ENCODE data around the gene NACC2.

NACC2 gene

DNA sequence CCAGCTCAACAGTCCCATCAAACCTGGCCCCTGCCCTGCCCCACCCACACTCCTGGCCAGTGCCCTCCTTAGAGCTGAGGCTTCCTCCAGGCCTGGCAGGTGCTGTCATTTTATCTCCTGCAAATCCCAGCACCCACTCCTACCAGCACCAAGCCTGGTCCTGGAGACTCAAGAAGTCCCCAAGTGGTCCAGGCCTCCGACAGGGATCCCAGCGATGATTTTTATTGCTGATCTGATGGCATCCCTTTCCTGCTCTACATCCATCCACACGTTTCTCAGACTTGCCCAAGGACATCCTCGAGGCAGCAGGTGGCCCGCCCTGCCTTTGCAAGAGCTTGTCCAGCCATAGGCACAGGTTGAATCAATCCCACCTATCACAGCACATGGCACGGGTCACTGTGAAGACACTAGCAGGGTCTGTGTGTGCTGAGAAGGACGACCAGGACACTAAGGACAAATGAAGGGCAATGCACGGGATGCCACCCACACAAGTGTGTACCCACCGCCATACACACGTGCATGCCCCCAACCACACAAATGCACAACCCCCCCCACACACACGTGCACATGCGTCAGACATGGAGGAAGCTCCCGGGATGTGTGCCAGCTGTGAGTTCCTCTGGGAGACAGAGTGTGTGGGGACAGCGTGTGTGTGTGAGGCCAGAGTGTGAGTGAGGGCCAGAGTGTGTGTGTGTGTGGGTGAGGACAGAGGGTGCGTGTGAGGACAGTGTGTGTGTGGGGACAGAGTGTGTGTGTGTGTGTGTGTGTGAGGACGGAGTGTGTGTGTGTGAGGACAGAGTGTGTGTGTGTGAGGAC lies 71.5 kb downstream of the NACC2 start:
- no peak overlapping the region for H3K4me3 ChIP-seq (ENCODE audit: low read length)
- no peaks in the 10 kb centered on the region for H3K79me2 ChIP-seq (ENCODE audit: control insufficient read depth, low read length)
- no peak overlapping the region for H3K4me2 ChIP-seq (ENCODE audit: low read length)
- no peak for TF ChIP-seq EZH2phosphoT487 (IDR thresholded peaks at IDR 0.05; ENCODE audit: borderline replicate concordance, low read length)
- TF ChIP-seq, protein P1, sequence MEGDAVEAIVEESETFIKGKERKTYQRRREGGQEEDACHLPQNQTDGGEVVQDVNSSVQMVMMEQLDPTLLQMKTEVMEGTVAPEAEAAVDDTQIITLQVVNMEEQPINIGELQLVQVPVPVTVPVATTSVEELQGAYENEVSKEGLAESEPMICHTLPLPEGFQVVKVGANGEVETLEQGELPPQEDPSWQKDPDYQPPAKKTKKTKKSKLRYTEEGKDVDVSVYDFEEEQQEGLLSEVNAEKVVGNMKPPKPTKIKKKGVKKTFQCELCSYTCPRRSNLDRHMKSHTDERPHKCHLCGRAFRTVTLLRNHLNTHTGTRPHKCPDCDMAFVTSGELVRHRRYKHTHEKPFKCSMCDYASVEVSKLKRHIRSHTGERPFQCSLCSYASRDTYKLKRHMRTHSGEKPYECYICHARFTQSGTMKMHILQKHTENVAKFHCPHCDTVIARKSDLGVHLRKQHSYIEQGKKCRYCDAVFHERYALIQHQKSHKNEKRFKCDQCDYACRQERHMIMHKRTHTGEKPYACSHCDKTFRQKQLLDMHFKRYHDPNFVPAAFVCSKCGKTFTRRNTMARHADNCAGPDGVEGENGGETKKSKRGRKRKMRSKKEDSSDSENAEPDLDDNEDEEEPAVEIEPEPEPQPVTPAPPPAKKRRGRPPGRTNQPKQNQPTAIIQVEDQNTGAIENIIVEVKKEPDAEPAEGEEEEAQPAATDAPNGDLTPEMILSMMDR (IDR thresholded peaks at IDR 0.05; ENCODE audit: low read depth, low read length, poor library complexity, severe bottlenecking) = no peak
- H3K27me3 ChIP-seq (ENCODE audit: control insufficient read depth, low read length) = no peaks in the 10 kb centered on the region
- no peaks in the 10 kb centered on the region for H3F3A ChIP-seq (ENCODE audit: control insufficient read depth, insufficient read depth)
- no peaks in the 10 kb centered on the region for H3K36me3 ChIP-seq (ENCODE audit: control insufficient read depth, low read length)
- peaks cover 1% of the 10 kb centered on the region; the same call in 1 of the 2 replicates for H3K9me3 ChIP-seq (ENCODE audit: control insufficient read depth, insufficient read depth, low read length)
- no peak overlapping the region for H3K27ac ChIP-seq (ENCODE audit: low read depth, low read length)
- H4K20me1 ChIP-seq (ENCODE audit: control insufficient read depth, insufficient read depth, low read depth, low read length) = no peaks in the 10 kb centered on the region
- no peaks in the 10 kb centered on the region for H3K9me2 ChIP-seq (replicated peaks; ENCODE audit: control insufficient read depth, low read length)
- no peaks in the 10 kb centered on the region for H3K4me1 ChIP-seq (ENCODE audit: control insufficient read depth, low read length)

DNA sequence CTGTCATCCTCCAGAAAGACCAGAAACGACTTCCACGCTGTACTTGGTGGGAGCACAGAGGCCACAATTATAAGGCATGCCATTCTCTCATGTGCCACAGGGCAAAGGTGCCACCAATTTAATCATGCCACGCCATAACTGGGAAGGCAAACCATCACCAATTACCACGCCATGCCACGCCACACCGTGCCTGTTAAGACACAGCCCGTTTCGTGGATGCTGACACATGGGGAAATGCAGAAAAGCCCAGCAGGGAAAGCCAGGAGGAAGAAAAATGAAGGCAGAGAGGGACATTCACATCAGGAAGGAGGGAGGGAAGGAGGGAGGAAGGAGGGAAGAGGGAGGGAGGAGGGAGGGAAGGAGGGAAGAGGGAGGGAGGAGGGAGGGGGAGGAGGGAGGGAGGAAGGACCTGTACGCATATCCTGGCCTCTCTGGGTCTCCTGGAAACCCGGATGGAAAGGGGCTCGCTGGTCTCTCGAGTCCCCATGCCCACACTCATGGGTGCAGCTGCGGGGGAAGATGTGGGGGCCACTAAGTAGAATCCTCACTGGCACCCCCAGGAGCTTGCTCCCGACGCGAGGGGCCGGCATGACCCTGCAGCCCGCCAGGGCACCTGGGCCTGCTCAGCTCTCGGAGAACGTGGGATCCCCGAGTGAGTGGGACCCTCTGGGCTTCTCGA lies 72.2 kb downstream of the NACC2 start:
- Histone ChIP-seq H3F3A (ENCODE audit: control insufficient read depth, insufficient read depth) (no peaks in the 10 kb centered on the region), H3K4me1 (ENCODE audit: control insufficient read depth, low read length) (no peaks in the 10 kb centered on the region), H3K4me3 (ENCODE audit: low read length) (no peak overlapping the region), H3K27ac (ENCODE audit: low read depth, low read length) (no peak overlapping the region), H3K4me2 (ENCODE audit: low read length) (no peak overlapping the region), H3K9me3 (ENCODE audit: control insufficient read depth, insufficient read depth, low read length) (no peaks in the 10 kb centered on the region), H4K20me1 (ENCODE audit: control insufficient read depth, insufficient read depth, low read depth, low read length) (no peaks in the 10 kb centered on the region), H3K36me3 (ENCODE audit: control insufficient read depth, low read length) (no peaks in the 10 kb centered on the region), H3K9me2 (replicated peaks; ENCODE audit: control insufficient read depth, low read length) (no peaks in the 10 kb centered on the region), H3K79me2 (ENCODE audit: control insufficient read depth, low read length) (no peaks in the 10 kb centered on the region), H3K27me3 (ENCODE audit: control insufficient read depth, low read length) (no peaks in the 10 kb centered on the region)
- TF ChIP-seq, protein P1 (IDR thresholded peaks at IDR 0.05; ENCODE audit: low read depth, low read length, poor library complexity, severe bottlenecking) = no peak
- no peak for TF ChIP-seq EZH2phosphoT487 (IDR thresholded peaks at IDR 0.05; ENCODE audit: borderline replicate concordance, low read length)

DNA sequence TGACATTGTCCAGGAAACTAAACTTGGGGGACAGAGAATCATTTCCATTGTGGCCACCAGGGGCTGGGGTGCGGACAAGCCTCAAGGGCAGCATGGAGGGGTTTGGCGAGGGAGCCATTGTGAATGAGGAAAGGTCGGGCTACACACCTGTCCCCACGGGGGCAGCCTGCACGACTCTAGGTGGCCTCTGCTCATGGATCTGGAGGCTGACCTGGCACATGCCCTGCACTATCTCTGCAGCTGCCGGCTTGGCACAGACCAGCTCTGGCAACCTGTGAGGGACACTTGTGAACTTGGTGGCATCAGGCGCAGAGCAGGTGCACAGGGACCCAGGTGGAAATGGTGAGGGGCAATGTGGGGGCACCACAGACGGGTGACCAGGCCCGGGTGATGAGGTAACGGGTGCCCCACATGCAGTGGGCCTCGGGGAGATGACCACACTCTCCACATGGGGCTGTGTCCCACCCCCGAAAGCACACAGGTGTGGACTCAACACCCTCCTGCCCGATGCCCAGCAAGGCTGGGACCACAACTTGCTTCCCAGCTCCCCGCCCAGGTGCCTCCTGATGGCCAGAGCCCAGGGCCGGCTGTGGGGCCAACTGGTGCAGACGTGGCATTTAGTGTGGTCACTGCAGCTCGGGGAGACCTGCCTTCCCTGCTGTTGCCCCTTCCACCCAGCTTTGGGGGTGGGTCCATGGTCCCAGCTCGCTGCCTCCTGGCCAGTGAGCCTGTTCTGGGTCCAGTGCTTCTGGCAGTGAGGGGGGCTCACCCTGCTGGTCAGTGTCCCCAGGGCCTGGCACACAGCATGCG lies 73.0 kb downstream of the NACC2 start:
- Histone ChIP-seq H3K9me2 (replicated peaks; ENCODE audit: control insufficient read depth, low read length) (no peaks in the 10 kb centered on the region), H3K9me3 (ENCODE audit: control insufficient read depth, insufficient read depth, low read length) (no peaks in the 10 kb centered on the region), H3K4me3 (ENCODE audit: low read length) (no peak overlapping the region), H3K27ac (ENCODE audit: low read depth, low read length) (no peak overlapping the region), H3K4me2 (ENCODE audit: low read length) (no peak overlapping the region), H4K20me1 (ENCODE audit: control insufficient read depth, insufficient read depth, low read depth, low read length) (no peaks in the 10 kb centered on the region), H3K4me1 (ENCODE audit: control insufficient read depth, low read length) (no peaks in the 10 kb centered on the region), H3K27me3 (ENCODE audit: control insufficient read depth, low read length) (no peaks in the 10 kb centered on the region), H3F3A (ENCODE audit: control insufficient read depth, insufficient read depth) (no peaks in the 10 kb centered on the region), H3K79me2 (ENCODE audit: control insufficient read depth, low read length) (no peaks in the 10 kb centered on the region), H3K36me3 (ENCODE audit: control insufficient read depth, low read length) (no peaks in the 10 kb centered on the region)
- no peak for TF ChIP-seq EZH2phosphoT487 (IDR thresholded peaks at IDR 0.05; ENCODE audit: borderline replicate concordance, low read length)
- TF ChIP-seq, protein P1 (IDR thresholded peaks at IDR 0.05; ENCODE audit: low read depth, low read length, poor library complexity, severe bottlenecking) = no peak

Measured in DOHH2 (cell line).